Motor neuron (in vitro differentiated cells): Measurements from ENCODE around the gene APOA4. TPM values are rescaled to one million over a fixed set of nuclear protein-coding genes. Genes with fewer than 3 reads are reported as not detected.

Source experiments
- ATAC-seq, 8 experiments: fragments of 200-7000 bp; cut with Tn5 transposase; replicated peaks in 6 of 8; 2 replicates each; pipeline ENCODE4 v1.8.0; 2021; ENCODE audit warnings: mild to moderate bottlenecking in 8 of 8, moderate library complexity in 8 of 8
- H3K27ac ChIP-seq, 2 donors: fragments of 250-450 bp; sonication (Bioruptor Pico); 2 replicates each; pipeline ENCODE4 v1.9.0; 2021; ENCODE audit warnings: antibody characterized with exemption in 2 of 2, mild to moderate bottlenecking in 2 of 2, moderate library complexity in 1 of 2
- H3K4me1 ChIP-seq, 2 donors: fragments of 250-450 bp; sonication (Bioruptor Pico); replicated peaks in 1 of 2; 2 replicates each; pipeline ENCODE4 v1.6.1; 2021; ENCODE audit warnings: antibody characterized with exemption in 2 of 2, mild to moderate bottlenecking in 2 of 2, moderate library complexity in 1 of 2
- H3K4me3 ChIP-seq, 5 donors: fragments of 250-450 bp; sonication (Bioruptor Pico); 2 replicates each; pipeline ENCODE4 v1.9.0; 2021; ENCODE audit warnings: antibody characterized with exemption in 5 of 5, mild to moderate bottlenecking in 5 of 5, moderate library complexity in 4 of 5
- WGBS, 10 experiments: fragments of 450-650 bp; shearing (Covaris generic); methylation state at CpG; one replicate each; pipeline ENCODE4 v1.0.0; 2022; 5-methylcytosine and 5-hydroxymethylcytosine counted together
- in situ Hi-C, 9 experiments: fragments of 400-800 bp; cut with MboI; loops; one replicate each; pipeline ENCODE4 v1.15.0; 2021; ENCODE audit warnings: low sequenced_read_pairs in 9 of 9, low pct_unique_long_range_greater_than_20kb in 2 of 9; ENCODE audit not compliant: unreplicated experiment in 9 of 9
- total RNA-seq, 8 experiments: library from RNA; unstranded; fragments of 300-600 nt; gene quantifications; 2 replicates each; pipeline versions ENCODE4 v1.2.3 to v1.2.4, GENCODE V29; 2022

APOA4 gene
- total RNA-seq, 8 experiments from 2014 or later: 0.14 to 0.28 (median 0.24) TPM; not detected in 5

- H3K27ac ChIP-seq: no peak overlapping the region
- ATAC-seq: no peak
- no peak overlapping the region for H3K4me3 ChIP-seq
- in situ Hi-C loops: no loop called here
- no peaks in the 10 kb centered on the region for H3K4me1 ChIP-seq
- 60 to 100% (median 94%) methylated on average over 1 to 7 of the region's 8 CpGs; no CpG with 5 or more reads in 2 of the 10 experiments for WGBS, 10 experiments
Measured at GRCh38 chr11:116859175-116859574, 36.1 kb upstream of the APOA4 start.

GRCh38 chr11:116857936-116858335 lies 34.8 kb upstream of the APOA4 start:
- ATAC-seq: no peak
- H3K4me1 ChIP-seq: no peaks in the 10 kb centered on the region
- H3K4me3 ChIP-seq: no peak overlapping the region
- in situ Hi-C loops: no loop called here
- H3K27ac ChIP-seq: no peak overlapping the region
- WGBS, 10 experiments: 73 to 100% (median 95%) methylated on average over 1 to 4 of the region's 7 CpGs; no CpG with 5 or more reads in 6 of the 10 experiments

GRCh38 chr11:116857316-116857715 lies 34.2 kb upstream of the APOA4 start:
- Histone ChIP-seq H3K4me1 (no peaks in the 10 kb centered on the region), H3K27ac (no peak overlapping the region), H3K4me3 (no peak overlapping the region)
- in situ Hi-C loops: no loop called here
- no peak for ATAC-seq
- 63 to 100% (median 92%) methylated on average over 1 to 2 of the region's 2 CpGs for WGBS, 10 experiments

- no peak overlapping the region for H3K27ac ChIP-seq
- 76 to 100% (median 98%) methylated on average over 1 to 5 of the region's 5 CpGs; no CpG with 5 or more reads in 4 of the 10 experiments for WGBS, 10 experiments
- in situ Hi-C loops: no loop called here
- H3K4me3 ChIP-seq: no peak overlapping the region
- no peak for ATAC-seq
- H3K4me1 ChIP-seq: no peaks in the 10 kb centered on the region
Measured at GRCh38 chr11:116856423-116856822, 33.3 kb upstream of the APOA4 start.

- Histone ChIP-seq H3K27ac (no peak overlapping the region), H3K4me1 (no peaks in the 10 kb centered on the region), H3K4me3 (no peak overlapping the region)
- ATAC-seq: no peak
- in situ Hi-C loops: no loop called here
- WGBS, 10 experiments: 77 to 100% (median 94%) methylated on average over 1 to 7 of the region's 7 CpGs; no CpG with 5 or more reads in 2 of the 10 experiments
Measured at GRCh38 chr11:116855413-116855812, 32.3 kb upstream of the APOA4 start.

- 47 to 100% (median 94%) methylated on average over 1 to 5 of the region's 6 CpGs; no CpG with 5 or more reads in 3 of the 10 experiments for WGBS, 10 experiments
- no peaks in the 10 kb centered on the region for H3K4me1 ChIP-seq
- no peak overlapping the region for H3K27ac ChIP-seq
- in situ Hi-C loops: no loop called here
- peak in 2 of 8 experiments; percentile 12 to 14 for ATAC-seq
- no peak overlapping the region for H3K4me3 ChIP-seq
Measured at GRCh38 chr11:116853461-116854073, 30.5 kb upstream of the APOA4 start.

- WGBS, 10 experiments: 10 to 100% (median 80%) methylated on average over 1 to 4 of the region's 5 CpGs; no CpG with 5 or more reads in 1 of the 10 experiments
- in situ Hi-C loops: no loop called here
- ATAC-seq: peak in 4 of 8 experiments; percentile 19 to 91 (median 84)
- H3K4me3 ChIP-seq: no peak overlapping the region
- no peaks in the 10 kb centered on the region for H3K4me1 ChIP-seq
- no peak overlapping the region for H3K27ac ChIP-seq
Measured at GRCh38 chr11:116852261-116853031, 29.3 kb upstream of the APOA4 start.

GRCh38 chr11:116851626-116852025 lies 28.5 kb upstream of the APOA4 start:
- H3K27ac ChIP-seq: peak overlapping the region in 1 of 2 donors; percentile 15
- no peak overlapping the region for H3K4me3 ChIP-seq
- ATAC-seq: no peak
- H3K4me1 ChIP-seq: no peaks in the 10 kb centered on the region
- 44 to 100% (median 97%) methylated on average over 2 to 6 of the region's 7 CpGs; no CpG with 5 or more reads in 1 of the 10 experiments for WGBS, 10 experiments
- in situ Hi-C loops: no loop called here

GRCh38 chr11:116849486-116849885 lies 26.4 kb upstream of the APOA4 start:
- ATAC-seq: no peak
- Histone ChIP-seq H3K27ac (no peak overlapping the region), H3K4me3 (no peak overlapping the region), H3K4me1 (no peaks in the 10 kb centered on the region)
- WGBS, 10 experiments: 80 to 100% (median 94%) methylated on average over 2 to 6 of the region's 6 CpGs; no CpG with 5 or more reads in 1 of the 10 experiments
- in situ Hi-C loops: no loop called here

GRCh38 chr11:116849060-116849459 lies 26.0 kb upstream of the APOA4 start:
- Histone ChIP-seq H3K4me3 (no peak overlapping the region), H3K27ac (no peak overlapping the region), H3K4me1 (no peaks in the 10 kb centered on the region)
- in situ Hi-C loops: no loop called here
- 88 to 100% (median 91%) methylated on average over 2 to 9 of the region's 12 CpGs; no CpG with 5 or more reads in 7 of the 10 experiments for WGBS, 10 experiments
- no peak for ATAC-seq

- Histone ChIP-seq H3K4me1 (no peaks in the 10 kb centered on the region), H3K27ac (no peak overlapping the region), H3K4me3 (no peak overlapping the region)
- 100% methylated on average over 1 to 2 of the region's 4 CpGs; no CpG with 5 or more reads in 8 of the 10 experiments for WGBS, 10 experiments
- in situ Hi-C loops: no loop called here
- no peak for ATAC-seq
Measured at GRCh38 chr11:116847612-116848011, 24.5 kb upstream of the APOA4 start.

- no peak overlapping the region for H3K27ac ChIP-seq
- 85 to 100% (median 97%) methylated on average over 1 to 4 of the region's 4 CpGs; no CpG with 5 or more reads in 2 of the 10 experiments for WGBS, 10 experiments
- H3K4me1 ChIP-seq: no peaks in the 10 kb centered on the region
- in situ Hi-C loops: no loop called here
- no peak for ATAC-seq
- H3K4me3 ChIP-seq: no peak overlapping the region
Measured at GRCh38 chr11:116844722-116845121, 21.6 kb upstream of the APOA4 start.

GRCh38 chr11:116843661-116844060 lies 20.6 kb upstream of the APOA4 start:
- no peak overlapping the region for H3K4me3 ChIP-seq
- H3K27ac ChIP-seq: no peak overlapping the region
- no peaks in the 10 kb centered on the region for H3K4me1 ChIP-seq
- ATAC-seq: no peak
- WGBS, 10 experiments: 80 to 100% (median 93%) methylated on average over 1 to 9 of the region's 9 CpGs; no CpG with 5 or more reads in 4 of the 10 experiments
- in situ Hi-C loops: no loop called here
